ENCODE data around the gene TM4SF1.
"Not testable (repeated sequence)": the region's sequence is repeated elsewhere in the genome, so short reads cannot be mapped to it uniquely, and the experiment has no call there.

The TM4SF1 gene

GRCh38 chr3:149395107-149396089 lies 17.9 kb upstream of the TM4SF1 start:
- DNase-seq (ENCODE audit: low read depth), result no peak

GRCh38 chr3:149393345-149394160 lies 16.1 kb upstream of the TM4SF1 start:
- no peak for DNase-seq (ENCODE audit: low read depth)

- no peak for DNase-seq (ENCODE audit: low read depth)
These were observed 14.5 kb upstream of the TM4SF1 start for GRCh38 chr3:149391960-149392359.

- DNase-seq (ENCODE audit: low read depth), result no peak
These were observed 13.3 kb upstream of the TM4SF1 start for GRCh38 chr3:149390772-149391212.

GRCh38 chr3:149390294-149390693 lies 12.8 kb upstream of the TM4SF1 start:
- no peak for DNase-seq (ENCODE audit: low read depth)

- DNase-seq (ENCODE audit: low read depth), result no peak
These were observed 11.3 kb upstream of the TM4SF1 start for GRCh38 chr3:149388531-149389417.

- no peak for DNase-seq (ENCODE audit: low read depth)
These were observed 10.6 kb upstream of the TM4SF1 start for GRCh38 chr3:149388001-149388440.

- no peak for DNase-seq (ENCODE audit: low read depth)
These were observed 8.8 kb upstream of the TM4SF1 start for GRCh38 chr3:149386299-149386606.

- DNase-seq (ENCODE audit: low read depth), result no peak
These were observed 8.3 kb upstream of the TM4SF1 start for GRCh38 chr3:149385617-149386298.

GRCh38 chr3:149384911-149385321 lies 7.5 kb upstream of the TM4SF1 start:
- no peak for DNase-seq (ENCODE audit: low read depth)

GRCh38 chr3:149384167-149384566 lies 6.7 kb upstream of the TM4SF1 start:
- no peak for DNase-seq (ENCODE audit: low read depth)

GRCh38 chr3:149383703-149384102 lies 6.3 kb upstream of the TM4SF1 start:
- DNase-seq (ENCODE audit: low read depth), result no peak

GRCh38 chr3:149382518-149382917 lies 5.1 kb upstream of the TM4SF1 start:
- DNase-seq (ENCODE audit: low read depth), result no peak

GRCh38 chr3:149382101-149382467 lies 4.6 kb upstream of the TM4SF1 start:
- DNase-seq (ENCODE audit: low read depth), result no peak

GRCh38 chr3:149381173-149382100 lies 4.0 kb upstream of the TM4SF1 start:
- DNase-seq (ENCODE audit: low read depth), result no peak

- DNase-seq (ENCODE audit: low read depth), result not testable (repeated sequence)
These were observed 2.8 kb upstream of the TM4SF1 start for GRCh38 chr3:149380220-149380619.

- DNase-seq (ENCODE audit: low read depth), result no peak
These were observed 1.2 kb upstream of the TM4SF1 start for GRCh38 chr3:149378478-149379309.

- no peak for DNase-seq (ENCODE audit: low read depth)
These were observed 586 bp downstream of the TM4SF1 start for GRCh38 chr3:149376718-149377407.

All from activated T-cell treated with anti-CD3 and anti-CD28 coated beads for 1 hour (primary cell).